MCF 10A (cell line): Measurements from ENCODE around the gene SLC39A13. TPM values are rescaled to one million over a fixed set of nuclear protein-coding genes. Genes with fewer than 3 reads are reported as not detected.

Experiments
- microRNA-seq: library from miRNA; unstranded; fragments of <30 nt; microRNA quantifications from one replicate; pipeline ENCODE4 v1.2.0, GENCODE V29; 2022
- total RNA-seq: library from RNA; stranded (reverse); gene quantifications from 2 replicates; pipeline ENCODE4 v1.2.3, GENCODE V29; 2022

SLC39A13 gene
- total RNA-seq, 1 experiment from 2014 or later = 56.5 TPM

Small RNA genes lying within 50 kb of the gene (microRNA-seq; reads per million reads assigned to microRNA genes)
- not detected for gene MIR4487

Other genes starting within 250 kb of the SLC39A13 start
- 78.0 and 81.4 TPM in 2 replicates for gene ARFGAP2, start 231.7 kb upstream of the SLC39A13 start, total RNA-seq
- 58.7 and 67.0 TPM in 2 replicates for gene PACSIN3, start 222.2 kb upstream of the SLC39A13 start, total RNA-seq
- gene DDB2, start 193.6 kb upstream of the SLC39A13 start, total RNA-seq = 62.8 and 78.3 TPM in 2 replicates
- gene ACP2, start 159.8 kb upstream of the SLC39A13 start, total RNA-seq = 18.7 and 23.7 TPM in 2 replicates
- gene NR1H3, start 150.6 kb upstream of the SLC39A13 start, total RNA-seq = 17.8 and 20.0 TPM in 2 replicates
- 23.4 and 24.8 TPM in 2 replicates for gene MADD, start 138.5 kb upstream of the SLC39A13 start, total RNA-seq
- not detected in 2 replicates for gene MYBPC3, start 55.9 kb upstream of the SLC39A13 start, total RNA-seq
- not detected in 2 replicates for gene SPI1, start 30.0 kb upstream of the SLC39A13 start, total RNA-seq
- gene PSMC3, start 17.8 kb downstream of the SLC39A13 start, total RNA-seq = 162 and 194 TPM in 2 replicates
- gene RAPSN, start 40.5 kb downstream of the SLC39A13 start, total RNA-seq = 0.51 and 0.64 TPM in 2 replicates
- 173 and 189 TPM in 2 replicates for gene CELF1, start 144.5 kb downstream of the SLC39A13 start, total RNA-seq
- 44.6 and 49.0 TPM in 2 replicates for gene PTPMT1, start 157.0 kb downstream of the SLC39A13 start, total RNA-seq
- gene KBTBD4, start 170.4 kb downstream of the SLC39A13 start, total RNA-seq = 8.4 and 12.6 TPM in 2 replicates
- 117 and 120 TPM in 2 replicates for gene NDUFS3, start 170.5 kb downstream of the SLC39A13 start, total RNA-seq
- gene FAM180B, start 178.1 kb downstream of the SLC39A13 start, total RNA-seq = not detected in 2 replicates
- 0.42 TPM in 1 of 2 replicates, not detected in the other for gene C1QTNF4, start 185.8 kb downstream of the SLC39A13 start, total RNA-seq
- gene MTCH2, start 234.0 kb downstream of the SLC39A13 start, total RNA-seq = 127 and 133 TPM in 2 replicates